Brain microvascular endothelial cell (primary cell): ENCODE data around the gene SMAD3.

Experiments used
- DNase-seq: peaks from one replicate; pipeline ENCODE4 v3.0.0-alpha.2; 2020
- H3K27ac ChIP-seq: fragments of 250-450 bp; sonication (Bioruptor Pico); 2 replicates; pipeline ENCODE4 v1.5.1; 2020; ENCODE audit warnings: mild to moderate bottlenecking, moderate library complexity
- H3K27me3 ChIP-seq: fragments of 250-450 bp; sonication (Bioruptor Pico); replicated peaks from 2 replicates; pipeline ENCODE4 v1.5.1; 2020; ENCODE audit warnings: mild to moderate bottlenecking
- H3K36me3 ChIP-seq: fragments of 250-450 bp; sonication (Bioruptor Pico); replicated peaks from 2 replicates; pipeline ENCODE4 v1.5.1; 2020; ENCODE audit warnings: mild to moderate bottlenecking
- H3K4me3 ChIP-seq: 2 replicates; pipeline ENCODE4 v1.5.1; 2011; ENCODE audit warnings: low read depth, mild to moderate bottlenecking, control low read depth, low read length, moderate library complexity
- in situ Hi-C: cut with HindIII; loops from 2 replicates; pipeline ENCODE4 v1.10.0; 2017; ENCODE audit warnings: low sequenced_read_pairs, low pct_ligation_motif_present
- TF ChIP-seq, protein P1 (sequence below): IDR thresholded peaks from 2 replicates; pipeline ENCODE4 v1.5.1; 2011; ENCODE audit warnings: low read depth, mild to moderate bottlenecking, moderate library complexity, low read length, control low read depth, inconsistent platforms; ENCODE audit errors: missing control alignments

Gene SMAD3

DNA sequence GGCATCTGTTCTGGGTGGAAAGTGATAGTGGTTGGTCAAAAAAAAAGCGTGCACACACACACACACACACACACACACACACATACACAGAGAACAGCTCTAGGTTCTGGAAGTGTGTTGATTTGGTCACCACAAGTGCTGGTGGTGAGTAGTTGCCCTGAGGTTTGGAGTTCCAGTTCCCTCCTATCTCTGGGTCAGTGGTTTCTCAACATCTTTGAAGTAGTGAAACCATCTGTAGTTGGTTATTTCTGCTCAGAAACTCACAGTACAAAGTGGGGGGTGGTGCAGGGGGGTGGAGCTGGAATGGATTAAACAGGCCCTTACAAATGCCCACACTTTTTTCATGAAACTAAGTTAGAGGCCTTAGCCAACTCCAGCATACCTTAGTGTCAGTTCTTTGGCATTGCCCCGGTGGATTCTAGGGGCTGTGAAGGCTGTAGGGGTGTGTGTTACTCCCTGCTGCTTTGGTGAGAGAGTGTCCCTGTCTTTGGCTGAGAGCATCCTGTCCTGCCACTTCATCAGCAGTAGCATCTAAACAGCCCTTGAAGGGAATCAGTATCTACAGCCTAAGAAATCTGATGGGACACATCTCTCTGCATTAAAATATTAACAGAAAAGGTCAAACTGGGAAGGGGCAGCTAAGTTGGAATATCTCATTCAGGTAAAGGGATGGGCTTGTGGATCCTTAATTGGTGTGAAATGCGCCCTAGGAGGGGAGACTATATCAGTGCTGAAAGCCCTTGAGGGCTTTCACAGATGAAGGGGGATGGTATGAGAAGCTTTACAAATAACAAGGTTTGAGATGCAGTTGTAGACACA, 20.6 kb downstream of the SMAD3 start:
- H3K27ac ChIP-seq: peak overlapping the region; percentile 15

DNA sequence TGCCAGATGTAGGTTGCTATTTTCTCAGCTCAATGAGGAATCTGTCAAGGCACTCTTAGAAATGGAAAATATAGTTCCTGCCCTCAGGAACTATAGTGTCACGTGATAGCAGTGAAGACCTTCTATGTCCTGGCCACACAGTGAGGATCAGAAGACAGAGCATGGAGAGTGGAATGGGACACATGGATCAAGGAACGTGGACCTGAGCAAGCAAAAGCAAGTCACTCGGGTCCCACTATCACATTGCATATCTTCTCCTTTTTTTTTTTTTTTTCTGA, 21.2 kb downstream of the SMAD3 start:
- H3K27me3 ChIP-seq: no peaks in the 10 kb centered on the region
- H3K27ac ChIP-seq: peak overlapping the region; percentile 15

More for the DNA sequence above, 20.6 kb downstream of the SMAD3 start:
- H3K27me3 ChIP-seq: no peaks in the 10 kb centered on the region
- in situ Hi-C loops: no loop called here
- H3K4me3 ChIP-seq: no peak overlapping the region
- TF ChIP-seq, protein P1, sequence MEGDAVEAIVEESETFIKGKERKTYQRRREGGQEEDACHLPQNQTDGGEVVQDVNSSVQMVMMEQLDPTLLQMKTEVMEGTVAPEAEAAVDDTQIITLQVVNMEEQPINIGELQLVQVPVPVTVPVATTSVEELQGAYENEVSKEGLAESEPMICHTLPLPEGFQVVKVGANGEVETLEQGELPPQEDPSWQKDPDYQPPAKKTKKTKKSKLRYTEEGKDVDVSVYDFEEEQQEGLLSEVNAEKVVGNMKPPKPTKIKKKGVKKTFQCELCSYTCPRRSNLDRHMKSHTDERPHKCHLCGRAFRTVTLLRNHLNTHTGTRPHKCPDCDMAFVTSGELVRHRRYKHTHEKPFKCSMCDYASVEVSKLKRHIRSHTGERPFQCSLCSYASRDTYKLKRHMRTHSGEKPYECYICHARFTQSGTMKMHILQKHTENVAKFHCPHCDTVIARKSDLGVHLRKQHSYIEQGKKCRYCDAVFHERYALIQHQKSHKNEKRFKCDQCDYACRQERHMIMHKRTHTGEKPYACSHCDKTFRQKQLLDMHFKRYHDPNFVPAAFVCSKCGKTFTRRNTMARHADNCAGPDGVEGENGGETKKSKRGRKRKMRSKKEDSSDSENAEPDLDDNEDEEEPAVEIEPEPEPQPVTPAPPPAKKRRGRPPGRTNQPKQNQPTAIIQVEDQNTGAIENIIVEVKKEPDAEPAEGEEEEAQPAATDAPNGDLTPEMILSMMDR: no peak
- H3K36me3 ChIP-seq: peaks cover 43% of the 10 kb centered on the region
- no peak for DNase-seq

GRCh38 chr15:67087507-67088172, 22.2 kb downstream of the SMAD3 start:
- TF ChIP-seq, protein P1: no peak
- DNase-seq: no peak
- Histone ChIP-seq H3K36me3 (peaks cover 43% of the 10 kb centered on the region), H3K4me3 (no peak overlapping the region), H3K27me3 (no peaks in the 10 kb centered on the region), H3K27ac (peak overlapping the region; percentile 91)
- in situ Hi-C loops: no loop called here

More for the DNA sequence above, 21.2 kb downstream of the SMAD3 start:
- in situ Hi-C loops: no loop called here
- DNase-seq: no peak
- TF ChIP-seq, protein P1: no peak
- no peak overlapping the region for H3K4me3 ChIP-seq
- peaks cover 40% of the 10 kb centered on the region for H3K36me3 ChIP-seq

GRCh38 chr15:67089217-67090193, 24.1 kb downstream of the SMAD3 start:
- Histone ChIP-seq H3K27me3 (no peaks in the 10 kb centered on the region), H3K4me3 (no peak overlapping the region), H3K36me3 (peaks cover 54% of the 10 kb centered on the region), H3K27ac (peak overlapping the region; percentile 91)
- in situ Hi-C loops: no loop called here
- DNase-seq: no peak
- TF ChIP-seq, protein P1: no peak

GRCh38 chr15:67090297-67091070, 25.1 kb downstream of the SMAD3 start:
- no peak overlapping the region for H3K4me3 ChIP-seq
- in situ Hi-C loops: no loop called here
- TF ChIP-seq, protein P1: no peak

More at GRCh38 chr15:67090297-67091070, 25.1 kb downstream of the SMAD3 start:
- H3K36me3 ChIP-seq: peaks cover 58% of the 10 kb centered on the region
- DNase-seq: no peak
- H3K27me3 ChIP-seq: no peaks in the 10 kb centered on the region
- peak overlapping the region; percentile 91 for H3K27ac ChIP-seq
